Caco-2 (cell line): ENCODE results near the gene CERKL. TPM values are rescaled to one million over a fixed set of nuclear protein-coding genes. Genes with fewer than 3 reads are reported as not detected.

Source experiments
- BruUV-seq: library from RNA; stranded (reverse); fragments of 400-500 nt; replicated peaks from 2 replicates; lab custom pipeline; 2021; lab: Mats Ljungman, UMichigan
- CTCF ChIA-PET: fragments of 300-600 bp; sonication (Branson Sonifier 250); formaldehyde crosslinking; loops from one replicate; lab custom pipeline; 2022; ENCODE audit warnings: antibody characterized with exemption; lab: Charles Lee
- POLR2A ChIA-PET: fragments of 300-600 bp; sonication (Branson Sonifier 250); formaldehyde crosslinking; loops from one replicate; lab custom pipeline; 2022; ENCODE audit warnings: antibody characterized with exemption; lab: Charles Lee
- DNase-seq, 2 experiments: peaks; one replicate each; pipeline versions ENCODE4 v3.0.0 to v3.0.0-alpha.2; 2020 to 2022
- H3K27me3 ChIP-seq: replicated peaks from 2 replicates; pipeline ENCODE4 v1.6.0; 2011; ENCODE audit warnings: low read length; ENCODE audit not compliant: control insufficient read depth, insufficient read depth
- H3K36me3 ChIP-seq: 2 replicates; pipeline ENCODE4 v1.5.1; 2011; ENCODE audit warnings: low read length; ENCODE audit not compliant: control insufficient read depth, insufficient read depth
- H3K4me1 ChIP-seq: fragments of 250-450 bp; sonication (Bioruptor Pico); 2 replicates; pipeline ENCODE4 v1.5.1; 2020; ENCODE audit warnings: mild to moderate bottlenecking
- H3K4me3 ChIP-seq: 2 replicates; pipeline ENCODE4 v1.5.1; 2011; ENCODE audit warnings: low read depth, mild to moderate bottlenecking, control low read depth, low read length
- H3K9me3 ChIP-seq: fragments of 250-450 bp; sonication (Bioruptor Pico); 2 replicates; pipeline ENCODE4 v1.5.1; 2020; ENCODE audit warnings: mild to moderate bottlenecking, moderate library complexity
- H3K27ac Mint-ChIP-seq: one replicate; pipeline ENCODE4 v1.8.0; 2022; ENCODE audit warnings: mixed read lengths; ENCODE audit not compliant: unreplicated experiment
- H3K27me3 Mint-ChIP-seq: one replicate; pipeline ENCODE4 v1.8.0; 2022; ENCODE audit warnings: mixed read lengths; ENCODE audit not compliant: insufficient read depth, unreplicated experiment
- H3K36me3 Mint-ChIP-seq: one replicate; pipeline ENCODE4 v1.8.0; 2022; ENCODE audit warnings: mild to moderate bottlenecking, mixed read lengths; ENCODE audit not compliant: insufficient read depth, unreplicated experiment
- H3K4me1 Mint-ChIP-seq: one replicate; pipeline ENCODE4 v1.8.0; 2022; ENCODE audit warnings: low read depth, mixed read lengths; ENCODE audit not compliant: unreplicated experiment
- H3K4me3 Mint-ChIP-seq: one replicate; pipeline ENCODE4 v1.8.0; 2022; ENCODE audit warnings: mild to moderate bottlenecking, moderate library complexity, mixed read lengths; ENCODE audit not compliant: unreplicated experiment
- H3K9me3 Mint-ChIP-seq: one replicate; pipeline ENCODE4 v1.8.0; 2022; ENCODE audit warnings: mixed read lengths; ENCODE audit not compliant: unreplicated experiment
- CTCF ChIP-seq, 2 experiments: fragments of 200-600 bp in 1 of 2; IDR thresholded peaks; 1 replicate in 1 of 2; 2 replicates in 1 of 2; pipeline versions ENCODE4 v1.5.1 to v1.8.0; 2011 to 2022; ENCODE audit warnings: antibody characterized with exemption in 1 of 2, control low read depth in 1 of 2, inconsistent platforms in 1 of 2, low read depth in 1 of 2, low read length in 1 of 2, mild to moderate bottlenecking in 1 of 2, moderate library complexity in 1 of 2; ENCODE audit not compliant: insufficient read depth in 1 of 2, severe bottlenecking in 1 of 2, unreplicated experiment in 1 of 2
- intact Hi-C: fragments of 100-400 bp; cut with micrococcal nuclease; formaldehyde crosslinking; loops from one replicate; pipeline ENCODE4 v1.10.0; 2022; ENCODE audit not compliant: unreplicated experiment
- total RNA-seq: library from RNA; stranded (reverse); gene quantifications from 2 replicates; pipeline ENCODE4 v1.2.3, GENCODE V29; 2022

Gene CERKL
- total RNA-seq, 1 experiment from 2014 or later, result not detected

GRCh38 chr2:181554061-181554830, 102.7 kb downstream of the CERKL start:
- Histone ChIP-seq H3K4me3 (no peak overlapping the region), H3K4me1 (no peaks in the 10 kb centered on the region), H3K36me3 (no peaks in the 10 kb centered on the region), H3K9me3 (no peaks in the 10 kb centered on the region), H3K27me3 (no peaks in the 10 kb centered on the region)
- POLR2A ChIA-PET, result no interaction called here
- Mint-ChIP-seq H3K27me3 (no peaks in the 10 kb centered on the region), H3K27ac (no peak overlapping the region), H3K4me1 (no peaks in the 10 kb centered on the region), H3K9me3 (no peaks in the 10 kb centered on the region), H3K4me3 (no peak overlapping the region), H3K36me3 (no peaks in the 10 kb centered on the region)
- no peak for TF ChIP-seq CTCF (IDR thresholded peaks at IDR 0.05; ENCODE audit: insufficient read depth in 1 of 2, low read depth in 1 of 2, low read length in 1 of 2, severe bottlenecking in 1 of 2, unreplicated experiment in 1 of 2)
- BruUV-seq, result no TSS peak
- DNase-seq, result no peak
- CTCF ChIA-PET, result no interaction called here
- intact Hi-C loops, result no loop called here

DNA sequence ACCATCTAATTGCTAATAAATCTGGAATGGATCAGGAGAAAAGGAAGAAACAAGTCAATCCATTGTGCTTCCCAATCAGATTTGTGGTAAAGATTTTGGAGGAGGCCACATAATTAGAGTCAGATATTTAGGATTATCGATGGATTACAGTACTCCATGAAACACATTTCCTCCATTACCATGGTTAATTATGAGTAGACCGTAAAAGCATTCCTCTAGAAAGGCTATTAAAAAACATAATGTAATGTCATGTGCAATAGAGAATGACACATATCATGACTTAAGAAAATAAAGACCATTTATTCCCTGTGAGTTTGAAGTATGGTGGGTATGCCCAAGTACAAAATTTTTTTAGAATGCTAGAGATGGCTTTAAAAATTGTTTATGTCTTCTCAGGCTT, 103.7 kb downstream of the CERKL start:
- Histone ChIP-seq H3K4me1 (no peaks in the 10 kb centered on the region), H3K27me3 (no peaks in the 10 kb centered on the region), H3K4me3 (no peak overlapping the region), H3K9me3 (no peaks in the 10 kb centered on the region), H3K36me3 (no peaks in the 10 kb centered on the region)
- Mint-ChIP-seq H3K9me3 (no peaks in the 10 kb centered on the region), H3K27ac (no peak overlapping the region), H3K4me3 (no peak overlapping the region), H3K36me3 (no peaks in the 10 kb centered on the region), H3K27me3 (no peaks in the 10 kb centered on the region), H3K4me1 (no peaks in the 10 kb centered on the region)
- no peak for DNase-seq
- no peak for TF ChIP-seq CTCF (IDR thresholded peaks at IDR 0.05; ENCODE audit: insufficient read depth in 1 of 2, low read depth in 1 of 2, low read length in 1 of 2, severe bottlenecking in 1 of 2, unreplicated experiment in 1 of 2)
- POLR2A ChIA-PET, result no interaction called here
- CTCF ChIA-PET, result no interaction called here
- intact Hi-C loops, result no loop called here
- BruUV-seq, result no TSS peak

GRCh38 chr2:181552808-181553207, 104.1 kb downstream of the CERKL start:
- Mint-ChIP-seq H3K9me3 (no peaks in the 10 kb centered on the region), H3K27me3 (peaks cover 2% of the 10 kb centered on the region), H3K27ac (no peak overlapping the region), H3K4me1 (no peaks in the 10 kb centered on the region), H3K4me3 (no peak overlapping the region), H3K36me3 (no peaks in the 10 kb centered on the region)
- POLR2A ChIA-PET, result no interaction called here
- DNase-seq, result no peak
- H3K4me1 ChIP-seq, result no peaks in the 10 kb centered on the region
- CTCF ChIA-PET, result no interaction called here
- H3K36me3 ChIP-seq, result no peaks in the 10 kb centered on the region
- no peak for TF ChIP-seq CTCF (IDR thresholded peaks at IDR 0.05; ENCODE audit: insufficient read depth in 1 of 2, low read depth in 1 of 2, low read length in 1 of 2, severe bottlenecking in 1 of 2, unreplicated experiment in 1 of 2)
- BruUV-seq, result no TSS peak
- H3K27me3 ChIP-seq, result no peaks in the 10 kb centered on the region
- H3K4me3 ChIP-seq, result no peak overlapping the region
- intact Hi-C loops, result no loop called here
- H3K9me3 ChIP-seq, result no peaks in the 10 kb centered on the region
